Activated CD8-positive, alpha-beta T cell treated with anti-CD3 and anti-CD28 coated beads, Interleukin-2, amount 10 ng/mL, durations not matched to agents 7 days and 5 days (primary cell): ENCODE data around the gene PARD3. TPM values are rescaled to one million over a fixed set of nuclear protein-coding genes. Genes with fewer than 3 reads are reported as not detected.

Experiments
- ATAC-seq: fragments of 150-1000 bp; cut with Tn5 transposase; one replicate; pipeline ENCODE4 v1.10.0; 2021; ENCODE audit warnings: moderate library complexity
- CTCF ChIA-PET: fragments of 350-600 bp; sonication (Branson Sonifier 250); formaldehyde crosslinking; loops from one replicate; lab custom pipeline; 2021; ENCODE audit warnings: antibody characterized with exemption; lab: Charles Lee
- POLR2A ChIA-PET: fragments of 350-600 bp; sonication (Branson Sonifier 250); formaldehyde crosslinking; loops from one replicate; lab custom pipeline; 2021; ENCODE audit warnings: antibody characterized with exemption; lab: Charles Lee
- DNase-seq: peaks from one replicate; pipeline ENCODE4 v3.0.0-alpha.2; 2020
- H3K27ac Mint-ChIP-seq: one replicate; pipeline ENCODE4 v1.8.0; 2021; ENCODE audit warnings: mild to moderate bottlenecking, mixed read lengths
- H3K27me3 Mint-ChIP-seq: one replicate; pipeline ENCODE4 v1.8.0; 2021; ENCODE audit warnings: low read depth, mixed read lengths
- H3K36me3 Mint-ChIP-seq: one replicate; pipeline ENCODE4 v1.8.0; 2021; ENCODE audit warnings: low read depth, mixed read lengths
- H3K4me1 Mint-ChIP-seq: one replicate; pipeline ENCODE4 v1.8.0; 2021; ENCODE audit warnings: low read depth, mixed read lengths
- H3K4me3 Mint-ChIP-seq: one replicate; pipeline ENCODE4 v1.8.0; 2021; ENCODE audit warnings: mild to moderate bottlenecking, mixed read lengths
- H3K9me3 Mint-ChIP-seq: one replicate; pipeline ENCODE4 v1.8.0; 2022; ENCODE audit warnings: mixed read lengths; ENCODE audit not compliant: insufficient read depth
- total RNA-seq, 2 experiments: library from RNA; stranded (reverse); gene quantifications; one replicate each; pipeline ENCODE4 v1.2.3, GENCODE V29; 2021

The PARD3 gene
- total RNA-seq, 2 experiments from 2014 or later = 0.63 to 0.68 TPM

DNA sequence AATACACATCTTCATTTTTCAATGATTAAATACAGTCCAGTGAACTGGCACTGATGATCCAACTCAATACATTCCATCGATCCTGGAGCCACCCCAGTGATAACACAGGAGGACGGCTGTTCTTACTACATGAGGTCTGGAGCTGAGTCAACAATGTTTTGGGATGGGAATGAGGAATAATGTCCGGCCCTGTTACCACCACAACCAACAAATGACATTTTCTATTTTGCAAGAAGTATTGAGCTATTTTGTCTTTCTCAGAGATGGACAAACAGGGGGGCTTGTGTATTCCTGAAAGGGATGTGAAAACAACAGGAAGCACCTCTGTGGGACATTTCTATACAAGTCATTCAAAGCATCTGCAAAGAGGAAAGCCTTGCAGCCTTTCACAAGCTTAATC, 249.2 kb downstream of the PARD3 start:
- POLR2A ChIA-PET = interaction anchor here (0.6 kb wide), 1 partner anchor 422 kb away, joined by 3 read pairs; no protein-coding TSS in a partner anchor
- Mint-ChIP-seq H3K27ac (no peak overlapping the region), H3K27me3 (no peaks in the 10 kb centered on the region), H3K36me3 (no peaks in the 10 kb centered on the region), H3K9me3 (no peaks in the 10 kb centered on the region), H3K4me3 (no peak overlapping the region), H3K4me1 (no peaks in the 10 kb centered on the region)
- no peak for DNase-seq
- CTCF ChIA-PET = interaction anchor here (0.8 kb wide), 1 partner anchor 1470 kb away, joined by 3 read pairs; no protein-coding TSS in a partner anchor
- no peak for ATAC-seq

DNA sequence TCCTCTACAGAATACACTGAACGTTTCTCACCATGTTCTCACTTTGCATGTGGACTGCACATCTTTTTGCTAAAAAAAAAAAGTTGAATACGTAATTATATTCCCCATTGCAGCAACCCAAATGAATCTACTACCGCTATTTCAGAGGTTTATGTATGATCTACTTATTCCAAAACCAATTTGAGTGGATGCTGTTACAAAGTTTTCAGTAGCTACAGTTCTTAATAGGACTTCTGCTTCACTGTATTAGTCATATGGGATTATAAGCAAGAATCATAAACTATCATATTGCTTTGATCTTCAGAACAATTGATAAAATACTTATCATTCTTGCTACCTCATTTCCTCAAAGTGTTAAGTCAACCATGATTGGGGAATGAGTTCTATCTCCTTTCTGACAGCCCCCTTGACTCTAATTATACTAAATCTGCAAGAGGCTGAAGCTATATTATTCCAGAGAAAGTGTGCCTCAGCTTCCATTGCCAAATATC, 257.0 kb downstream of the PARD3 start:
- CTCF ChIA-PET = no interaction called here

GRCh38 chr10:34557173-34557572, 257.9 kb downstream of the PARD3 start:
- no peak overlapping the region for H3K4me3 Mint-ChIP-seq
- H3K9me3 Mint-ChIP-seq = no peaks in the 10 kb centered on the region
- DNase-seq = no peak
- ChIA-PET POLR2A (no interaction called here), CTCF (no interaction called here)
- no peak for ATAC-seq
- no peaks in the 10 kb centered on the region for H3K4me1 Mint-ChIP-seq
- H3K27ac Mint-ChIP-seq = no peak overlapping the region
- H3K36me3 Mint-ChIP-seq = no peaks in the 10 kb centered on the region
- H3K27me3 Mint-ChIP-seq = no peaks in the 10 kb centered on the region

More for the DNA sequence above, 257.0 kb downstream of the PARD3 start:
- ATAC-seq (no peak), DNase-seq (no peak)
- POLR2A ChIA-PET = no interaction called here
- H3K27me3 Mint-ChIP-seq = no peaks in the 10 kb centered on the region
- H3K36me3 Mint-ChIP-seq = no peaks in the 10 kb centered on the region
- no peaks in the 10 kb centered on the region for H3K4me1 Mint-ChIP-seq
- H3K4me3 Mint-ChIP-seq = no peak overlapping the region
- no peaks in the 10 kb centered on the region for H3K9me3 Mint-ChIP-seq
- no peak overlapping the region for H3K27ac Mint-ChIP-seq

- Mint-ChIP-seq H3K36me3 (no peaks in the 10 kb centered on the region), H3K4me1 (no peaks in the 10 kb centered on the region), H3K9me3 (no peaks in the 10 kb centered on the region), H3K27me3 (no peaks in the 10 kb centered on the region), H3K27ac (no peak overlapping the region), H3K4me3 (no peak overlapping the region)
- ChIA-PET POLR2A (no interaction called here), CTCF (no interaction called here)
- DNase-seq = no peak
- no peak for ATAC-seq
These were observed 259.4 kb downstream of the PARD3 start for GRCh38 chr10:34555653-34556052.

- no peaks in the 10 kb centered on the region for H3K4me1 Mint-ChIP-seq
- H3K36me3 Mint-ChIP-seq = no peaks in the 10 kb centered on the region
- POLR2A ChIA-PET = no interaction called here
- no peak overlapping the region for H3K4me3 Mint-ChIP-seq
- no peaks in the 10 kb centered on the region for H3K27me3 Mint-ChIP-seq
- no peak for DNase-seq
- no peak overlapping the region for H3K27ac Mint-ChIP-seq
- CTCF ChIA-PET = no interaction called here
- ATAC-seq = no peak
- no peaks in the 10 kb centered on the region for H3K9me3 Mint-ChIP-seq
These were observed 261.3 kb downstream of the PARD3 start for GRCh38 chr10:34553747-34554146.

- CTCF ChIA-PET = no interaction called here
- H3K27ac Mint-ChIP-seq = no peak overlapping the region
- no peaks in the 10 kb centered on the region for H3K27me3 Mint-ChIP-seq
- no peaks in the 10 kb centered on the region for H3K4me1 Mint-ChIP-seq
- ATAC-seq (no peak), DNase-seq (no peak)
- H3K9me3 Mint-ChIP-seq = no peaks in the 10 kb centered on the region
- H3K4me3 Mint-ChIP-seq = no peak overlapping the region
- no peaks in the 10 kb centered on the region for H3K36me3 Mint-ChIP-seq
- POLR2A ChIA-PET = no interaction called here
These were observed 263.8 kb downstream of the PARD3 start for GRCh38 chr10:34551295-34551694.

DNA sequence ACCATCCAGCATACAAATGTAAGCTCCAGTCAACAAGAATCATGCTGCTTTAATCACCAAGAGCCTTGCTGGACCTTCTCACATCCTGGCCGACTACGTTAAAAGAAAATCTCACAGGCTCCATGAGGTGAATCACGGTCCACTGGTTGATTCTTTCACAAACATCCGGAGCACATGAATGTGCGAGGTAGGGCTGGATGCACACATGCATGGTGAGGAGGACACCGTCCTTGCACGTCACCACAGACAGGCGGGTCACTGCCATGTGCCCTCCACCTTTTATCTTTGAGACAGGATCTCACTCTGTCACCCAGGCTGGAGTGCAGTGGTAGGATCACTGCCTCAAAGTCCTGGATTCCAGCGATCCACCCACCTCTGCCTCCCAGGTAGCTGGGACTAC, 265.1 kb downstream of the PARD3 start:
- H3K4me3 Mint-ChIP-seq = no peak overlapping the region
- H3K4me1 Mint-ChIP-seq = no peaks in the 10 kb centered on the region
- ATAC-seq (no peak), DNase-seq (no peak)
- ChIA-PET CTCF (no interaction called here), POLR2A (no interaction called here)
- H3K27me3 Mint-ChIP-seq = no peaks in the 10 kb centered on the region
- H3K27ac Mint-ChIP-seq = no peak overlapping the region
- no peaks in the 10 kb centered on the region for H3K9me3 Mint-ChIP-seq
- no peaks in the 10 kb centered on the region for H3K36me3 Mint-ChIP-seq

GRCh38 chr10:34549001-34549400, 266.1 kb downstream of the PARD3 start:
- no peaks in the 10 kb centered on the region for H3K9me3 Mint-ChIP-seq
- H3K27ac Mint-ChIP-seq = no peak overlapping the region
- DNase-seq (no peak), ATAC-seq (no peak)
- no peak overlapping the region for H3K4me3 Mint-ChIP-seq
- H3K36me3 Mint-ChIP-seq = no peaks in the 10 kb centered on the region
- H3K27me3 Mint-ChIP-seq = no peaks in the 10 kb centered on the region
- CTCF ChIA-PET = no interaction called here
- H3K4me1 Mint-ChIP-seq = no peaks in the 10 kb centered on the region
- POLR2A ChIA-PET = no interaction called here

- no peak for ATAC-seq
- no peak for DNase-seq
- POLR2A ChIA-PET = no interaction called here
- Mint-ChIP-seq H3K9me3 (no peaks in the 10 kb centered on the region), H3K27ac (no peak overlapping the region), H3K27me3 (no peaks in the 10 kb centered on the region), H3K4me3 (no peak overlapping the region), H3K36me3 (no peaks in the 10 kb centered on the region), H3K4me1 (no peaks in the 10 kb centered on the region)
- CTCF ChIA-PET = no interaction called here
These were observed 266.6 kb downstream of the PARD3 start for GRCh38 chr10:34548466-34548865.

- Mint-ChIP-seq H3K4me1 (no peaks in the 10 kb centered on the region), H3K27ac (no peak overlapping the region), H3K27me3 (peaks cover 2% of the 10 kb centered on the region), H3K4me3 (no peak overlapping the region), H3K9me3 (no peaks in the 10 kb centered on the region), H3K36me3 (no peaks in the 10 kb centered on the region)
- ATAC-seq (no peak), DNase-seq (no peak)
- CTCF ChIA-PET = no interaction called here
- POLR2A ChIA-PET = no interaction called here
These were observed 267.4 kb downstream of the PARD3 start for GRCh38 chr10:34547695-34548094.

GRCh38 chr10:34547291-34547690, 267.8 kb downstream of the PARD3 start:
- no peak for ATAC-seq
- H3K9me3 Mint-ChIP-seq = no peaks in the 10 kb centered on the region
- no peak overlapping the region for H3K4me3 Mint-ChIP-seq
- H3K27me3 Mint-ChIP-seq = peaks cover 2% of the 10 kb centered on the region
- H3K4me1 Mint-ChIP-seq = no peaks in the 10 kb centered on the region
- H3K36me3 Mint-ChIP-seq = no peaks in the 10 kb centered on the region
- ChIA-PET POLR2A (no interaction called here), CTCF (no interaction called here)
- H3K27ac Mint-ChIP-seq = no peak overlapping the region
- DNase-seq = no peak

DNA sequence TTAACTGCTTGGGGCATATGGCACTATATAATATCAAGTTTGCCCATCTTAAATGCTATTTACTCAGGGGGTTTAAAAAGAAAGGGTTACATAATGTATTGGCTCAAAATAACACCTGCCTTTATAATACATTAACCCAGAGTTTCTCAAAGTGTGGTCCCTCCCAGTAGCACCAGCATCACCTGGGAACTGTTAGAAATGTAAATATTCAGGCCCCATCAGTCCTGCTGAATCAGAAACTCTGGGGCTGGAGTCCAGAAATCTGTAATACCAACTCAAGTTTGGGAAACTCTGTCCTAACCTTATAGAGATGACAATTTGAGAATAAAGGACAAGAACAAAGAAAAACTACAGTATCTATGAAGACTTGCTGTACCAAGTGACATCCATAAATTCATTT, 270.7 kb downstream of the PARD3 start:
- ChIA-PET CTCF (interaction anchor here (1.1 kb wide), 1 partner anchor 93 kb away, joined by 3 read pairs; no protein-coding TSS in a partner anchor), POLR2A (no interaction called here)
- Mint-ChIP-seq H3K36me3 (no peaks in the 10 kb centered on the region), H3K9me3 (no peaks in the 10 kb centered on the region), H3K27me3 (peaks cover 2% of the 10 kb centered on the region), H3K4me1 (no peaks in the 10 kb centered on the region), H3K27ac (no peak overlapping the region), H3K4me3 (no peak overlapping the region)
- DNase-seq (no peak), ATAC-seq (no peak)

GRCh38 chr10:34543716-34544115, 271.4 kb downstream of the PARD3 start:
- Mint-ChIP-seq H3K4me1 (no peaks in the 10 kb centered on the region), H3K27me3 (peaks cover 2% of the 10 kb centered on the region), H3K36me3 (no peaks in the 10 kb centered on the region), H3K9me3 (no peaks in the 10 kb centered on the region), H3K27ac (no peak overlapping the region), H3K4me3 (no peak overlapping the region)
- ChIA-PET CTCF (interaction anchor here (1.1 kb wide), 1 partner anchor 93 kb away, joined by 3 read pairs; no protein-coding TSS in a partner anchor), POLR2A (no interaction called here)
- DNase-seq = no peak
- no peak for ATAC-seq
